Measurements from ENCODE around the gene FBXO21. TPM values are rescaled to one million over a fixed set of nuclear protein-coding genes. Genes with fewer than 3 reads are reported as not detected.

The FBXO21 gene
- 25.4 to 41.3 TPM (median 33.5 TPM) in 5 replicates for total RNA-seq (2022; extraction: Qiagen RNA extraction; ENCODE audit: low read depth)

DNA sequence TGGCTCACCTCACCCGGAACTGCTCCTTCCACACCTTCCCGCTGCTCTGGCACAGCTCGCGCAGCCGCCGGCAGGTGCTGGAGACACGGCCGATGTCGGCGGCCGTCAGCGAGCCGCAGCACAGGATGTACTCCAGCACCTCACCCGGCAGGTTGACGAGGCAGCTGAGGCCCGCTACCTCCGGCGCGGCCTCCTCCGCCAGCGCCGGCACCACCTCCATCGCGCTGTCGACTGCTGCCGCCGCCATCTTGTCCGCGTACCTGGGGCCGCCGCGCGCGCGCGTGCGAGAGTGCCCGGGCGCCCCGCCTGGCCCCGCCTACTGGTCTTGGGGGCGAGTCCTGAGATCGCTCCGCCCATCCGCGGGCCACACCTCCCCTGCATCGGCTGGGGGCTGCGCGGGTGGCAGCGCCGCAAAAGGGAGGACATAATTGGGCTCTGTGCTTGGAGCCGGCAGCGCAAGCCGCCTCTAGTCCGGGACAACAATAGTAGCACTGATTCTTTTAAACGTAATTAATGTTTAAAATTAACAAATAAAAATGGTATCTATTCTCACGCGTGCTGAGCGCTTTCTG is at the start of gene FBXO21:
Gene FBXO21, minus strand, starts transcription at position 261 of the 572 bp plus-strand sequence. Its CDS starts 14 bp downstream, at position 247.

Other genes starting within 250 kb of the FBXO21 start
- 95.8 to 155 TPM (median 141 TPM) in 5 replicates for gene TESC, start 91.1 kb downstream of the FBXO21 start, total RNA-seq (2022; extraction: Qiagen RNA extraction; ENCODE audit: low read depth)
- gene NOS1, start 171.2 kb upstream of the FBXO21 start, total RNA-seq (2022; extraction: Qiagen RNA extraction; ENCODE audit: low read depth) = 0.40 to 0.65 TPM (median 0.55 TPM) in 5 replicates